ENCODE measurements around the gene RPL10A.

Gene RPL10A

DNA sequence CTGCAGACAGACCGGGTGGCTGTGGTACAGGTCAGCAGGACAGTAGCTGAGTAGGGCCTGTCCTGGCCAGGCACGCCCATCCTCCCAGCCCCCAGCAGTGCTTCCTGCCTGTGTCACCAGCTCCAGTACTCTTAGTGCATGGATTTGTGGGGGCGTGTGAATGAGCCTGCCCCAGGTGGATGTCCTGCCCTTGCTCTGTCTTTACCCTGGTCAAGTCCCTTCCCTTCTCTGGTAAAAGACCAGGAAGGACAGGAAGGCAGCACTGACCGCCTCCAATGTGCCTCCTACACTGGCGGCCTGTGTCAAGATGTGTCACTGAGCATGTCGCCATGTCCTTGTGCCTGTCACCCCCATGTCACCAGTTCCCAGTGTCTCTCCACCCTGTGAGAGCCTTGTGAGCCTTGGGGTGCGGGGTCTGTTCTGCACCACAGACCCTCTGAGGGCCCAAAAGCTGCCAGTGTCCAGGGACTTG lies 16.8 kb downstream of the RPL10A start:
- peak overlapping the region; percentile 81 for H3K27ac ChIP-seq
- TF ChIP-seq, protein P1, sequence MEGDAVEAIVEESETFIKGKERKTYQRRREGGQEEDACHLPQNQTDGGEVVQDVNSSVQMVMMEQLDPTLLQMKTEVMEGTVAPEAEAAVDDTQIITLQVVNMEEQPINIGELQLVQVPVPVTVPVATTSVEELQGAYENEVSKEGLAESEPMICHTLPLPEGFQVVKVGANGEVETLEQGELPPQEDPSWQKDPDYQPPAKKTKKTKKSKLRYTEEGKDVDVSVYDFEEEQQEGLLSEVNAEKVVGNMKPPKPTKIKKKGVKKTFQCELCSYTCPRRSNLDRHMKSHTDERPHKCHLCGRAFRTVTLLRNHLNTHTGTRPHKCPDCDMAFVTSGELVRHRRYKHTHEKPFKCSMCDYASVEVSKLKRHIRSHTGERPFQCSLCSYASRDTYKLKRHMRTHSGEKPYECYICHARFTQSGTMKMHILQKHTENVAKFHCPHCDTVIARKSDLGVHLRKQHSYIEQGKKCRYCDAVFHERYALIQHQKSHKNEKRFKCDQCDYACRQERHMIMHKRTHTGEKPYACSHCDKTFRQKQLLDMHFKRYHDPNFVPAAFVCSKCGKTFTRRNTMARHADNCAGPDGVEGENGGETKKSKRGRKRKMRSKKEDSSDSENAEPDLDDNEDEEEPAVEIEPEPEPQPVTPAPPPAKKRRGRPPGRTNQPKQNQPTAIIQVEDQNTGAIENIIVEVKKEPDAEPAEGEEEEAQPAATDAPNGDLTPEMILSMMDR (conservative IDR thresholded peaks at IDR 0.05): no peak
- no peak for TF ChIP-seq ZFX (IDR thresholded peaks at IDR 0.05)

DNA sequence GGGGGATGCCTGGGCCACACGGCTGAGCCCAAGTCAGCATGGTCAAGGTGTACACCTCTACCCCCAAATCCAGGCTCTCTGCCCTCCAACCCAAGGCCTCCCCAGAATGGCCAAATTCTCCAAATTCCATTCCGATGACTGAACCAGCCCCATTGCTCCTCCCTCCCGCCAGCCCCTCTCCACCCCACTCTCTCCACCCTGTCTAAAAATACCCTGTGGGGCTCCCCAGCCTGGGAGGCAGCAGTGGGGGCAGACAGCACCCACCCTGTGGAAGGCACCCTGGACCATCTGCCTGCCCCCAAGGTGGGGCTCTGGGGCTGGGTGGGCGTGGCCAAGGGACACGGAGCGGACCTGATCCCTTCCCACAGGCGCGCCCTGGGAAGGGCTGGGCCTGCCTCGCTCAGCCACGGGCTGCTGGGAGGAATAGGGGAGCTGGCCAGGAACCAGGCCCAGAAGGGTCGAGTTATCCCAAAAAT lies 17.2 kb downstream of the RPL10A start:
- H3K27ac ChIP-seq: peak overlapping the region; percentile 81
- TF ChIP-seq ZFX (IDR thresholded peaks at IDR 0.05): no peak
- TF ChIP-seq, protein P1 (conservative IDR thresholded peaks at IDR 0.05): no peak

- peak overlapping the region; percentile 81 for H3K27ac ChIP-seq
- TF ChIP-seq, protein P1 (conservative IDR thresholded peaks at IDR 0.05): no peak
- peak; percentile 24; the same call in 1 of the 2 replicates for TF ChIP-seq ZFX (IDR thresholded peaks at IDR 0.05)
Observed at GRCh38 chr6:35486005-35486925, 18.1 kb downstream of the RPL10A start.

- TF ChIP-seq, protein P1 (conservative IDR thresholded peaks at IDR 0.05): no peak
- no peak for TF ChIP-seq ZFX (IDR thresholded peaks at IDR 0.05)
- peak overlapping the region; percentile 81 for H3K27ac ChIP-seq
Observed at GRCh38 chr6:35487658-35488516, 19.7 kb downstream of the RPL10A start.

- TF ChIP-seq, protein P1 (conservative IDR thresholded peaks at IDR 0.05): no peak
- H3K27ac ChIP-seq: peak overlapping the region; percentile 81
Observed at GRCh38 chr6:35488517-35488862, 20.3 kb downstream of the RPL10A start.

GRCh38 chr6:35489066-35489465 lies 20.9 kb downstream of the RPL10A start:
- peak overlapping the region; percentile 81; the same call in 1 of the 2 replicates for H3K27ac ChIP-seq
- TF ChIP-seq ZFX (IDR thresholded peaks at IDR 0.05): no peak
- TF ChIP-seq, protein P1 (conservative IDR thresholded peaks at IDR 0.05): no peak

Measured in C4-2B (cell line).